ENCODE measurements around the gene UTS2R.
"Not testable (repeated sequence)": the region's sequence is repeated elsewhere in the genome, so short reads cannot be mapped to it uniquely, and the experiment has no call there.

UTS2R gene

GRCh38 chr17:82374626-82375331 lies 3.2 kb downstream of the UTS2R start:
- DNase-seq (ENCODE audit: low read depth in 1 of 2, low spot score in 1 of 2) = no peak

- no peak for DNase-seq (ENCODE audit: low read depth in 1 of 2, low spot score in 1 of 2)
These were observed 3.9 kb downstream of the UTS2R start for GRCh38 chr17:82375359-82376041.

- no peak for DNase-seq (ENCODE audit: low read depth in 1 of 2, low spot score in 1 of 2)
These were observed 4.6 kb downstream of the UTS2R start for GRCh38 chr17:82376042-82376730.

- not testable (repeated sequence) for DNase-seq (ENCODE audit: low read depth in 1 of 2, low spot score in 1 of 2)
These were observed 5.7 kb downstream of the UTS2R start for GRCh38 chr17:82377294-82377693.

- DNase-seq (ENCODE audit: low read depth in 1 of 2, low spot score in 1 of 2) = no peak
These were observed 6.6 kb downstream of the UTS2R start for GRCh38 chr17:82377924-82378740.

- DNase-seq (ENCODE audit: low read depth in 1 of 2, low spot score in 1 of 2) = no peak
These were observed 7.1 kb downstream of the UTS2R start for GRCh38 chr17:82378741-82379021.

- DNase-seq (ENCODE audit: low read depth in 1 of 2, low spot score in 1 of 2) = no peak
These were observed 9.5 kb downstream of the UTS2R start for GRCh38 chr17:82380860-82381702.

- DNase-seq (ENCODE audit: low read depth in 1 of 2, low spot score in 1 of 2) = not testable (repeated sequence)
These were observed 10.1 kb downstream of the UTS2R start for GRCh38 chr17:82381703-82382009.

- not testable (repeated sequence) for DNase-seq (ENCODE audit: low read depth in 1 of 2, low spot score in 1 of 2)
These were observed 10.8 kb downstream of the UTS2R start for GRCh38 chr17:82382220-82382932.

GRCh38 chr17:82382933-82383255 lies 11.3 kb downstream of the UTS2R start:
- DNase-seq (ENCODE audit: low read depth in 1 of 2, low spot score in 1 of 2) = no peak

GRCh38 chr17:82383411-82383810 lies 11.8 kb downstream of the UTS2R start:
- no peak for DNase-seq (ENCODE audit: low read depth in 1 of 2, low spot score in 1 of 2)

GRCh38 chr17:82384051-82384729 lies 12.6 kb downstream of the UTS2R start:
- DNase-seq (ENCODE audit: low read depth in 1 of 2, low spot score in 1 of 2) = no peak

- no peak for DNase-seq (ENCODE audit: low read depth in 1 of 2, low spot score in 1 of 2)
These were observed 13.3 kb downstream of the UTS2R start for GRCh38 chr17:82384730-82385481.

GRCh38 chr17:82385559-82386254 lies 14.1 kb downstream of the UTS2R start:
- DNase-seq (ENCODE audit: low read depth in 1 of 2, low spot score in 1 of 2) = no peak

- no peak for DNase-seq (ENCODE audit: low read depth in 1 of 2, low spot score in 1 of 2)
These were observed 14.8 kb downstream of the UTS2R start for GRCh38 chr17:82386255-82386831.

GRCh38 chr17:82386881-82387704 lies 15.5 kb downstream of the UTS2R start:
- no peak for DNase-seq (ENCODE audit: low read depth in 1 of 2, low spot score in 1 of 2)

- no peak for DNase-seq (ENCODE audit: low read depth in 1 of 2, low spot score in 1 of 2)
These were observed 16.1 kb downstream of the UTS2R start for GRCh38 chr17:82387705-82388106.

Measured in activated T-helper 1 cell treated with anti-CD3 and anti-CD28 coated beads, Interleukin-2, amount 50 U/mL, for 16 hours (primary cell).